ENCODE results near the gene IGFBP4.

Gene IGFBP4

GRCh38 chr17:40472733-40473452 is 29.6 kb downstream of the IGFBP4 start:
- no peak for DNase-seq

- DNase-seq, result no peak
Observed at GRCh38 chr17:40473573-40474365, 30.5 kb downstream of the IGFBP4 start.

- no peak for DNase-seq
Observed at GRCh38 chr17:40474419-40475002, 31.3 kb downstream of the IGFBP4 start.

- no peak for DNase-seq
Observed at GRCh38 chr17:40475234-40475908, 32.1 kb downstream of the IGFBP4 start.

GRCh38 chr17:40477796-40478195 is 34.5 kb downstream of the IGFBP4 start:
- DNase-seq, result no peak

- DNase-seq, result no peak
Observed at GRCh38 chr17:40478486-40478885, 35.2 kb downstream of the IGFBP4 start.

- no peak for DNase-seq
Observed at GRCh38 chr17:40479754-40480480, 36.7 kb downstream of the IGFBP4 start.

GRCh38 chr17:40480501-40481003 is 37.3 kb downstream of the IGFBP4 start:
- DNase-seq, result peak; percentile 91

- DNase-seq, result no peak
Observed at GRCh38 chr17:40481106-40481505, 37.9 kb downstream of the IGFBP4 start.

- no peak for DNase-seq
Observed at GRCh38 chr17:40482722-40483121, 39.5 kb downstream of the IGFBP4 start.

- DNase-seq, result no peak
Observed at GRCh38 chr17:40483679-40484078, 40.4 kb downstream of the IGFBP4 start.

- DNase-seq, result no peak
Observed at GRCh38 chr17:40484285-40484972, 41.2 kb downstream of the IGFBP4 start.

GRCh38 chr17:40484973-40485530 is 41.8 kb downstream of the IGFBP4 start:
- DNase-seq, result no peak

- DNase-seq, result peak; percentile 33
Observed at GRCh38 chr17:40485851-40486521, 42.7 kb downstream of the IGFBP4 start.

- no peak for DNase-seq
Observed at GRCh38 chr17:40486522-40487370, 43.5 kb downstream of the IGFBP4 start.

- no peak for DNase-seq
Observed at GRCh38 chr17:40487371-40488020, 44.2 kb downstream of the IGFBP4 start.

GRCh38 chr17:40490289-40490853 is 47.1 kb downstream of the IGFBP4 start:
- DNase-seq, result no peak

GRCh38 chr17:40490982-40491381 is 47.7 kb downstream of the IGFBP4 start:
- no peak for DNase-seq

GRCh38 chr17:40491486-40491885 is 48.2 kb downstream of the IGFBP4 start:
- no peak for DNase-seq
